Thyroid gland (tissue), 4 donors: ENCODE results near the gene GLRX.

Source experiments
- POLR2A ChIP-seq, 2 donors: fragments of 450-650 bp; IDR thresholded peaks; one replicate each; pipeline ENCODE4 v1.6.1; 2017; ENCODE audit warnings: antibody characterized with exemption in 2 of 2, mild to moderate bottlenecking in 2 of 2, moderate library complexity in 1 of 2
- TF ChIP-seq, protein P1 (sequence below), 6 experiments: fragments of 200-600 bp in 3 of 6; fragments of 450-650 bp in 3 of 6; sonication (generic) in 3 of 6; IDR thresholded peaks; one replicate each; pipeline ENCODE4 v1.5.1; 2016 to 2019; ENCODE audit warnings: antibody characterized with exemption in 6 of 6, mild to moderate bottlenecking in 2 of 6, inconsistent platforms in 1 of 6, moderate library complexity in 1 of 6

DNA sequence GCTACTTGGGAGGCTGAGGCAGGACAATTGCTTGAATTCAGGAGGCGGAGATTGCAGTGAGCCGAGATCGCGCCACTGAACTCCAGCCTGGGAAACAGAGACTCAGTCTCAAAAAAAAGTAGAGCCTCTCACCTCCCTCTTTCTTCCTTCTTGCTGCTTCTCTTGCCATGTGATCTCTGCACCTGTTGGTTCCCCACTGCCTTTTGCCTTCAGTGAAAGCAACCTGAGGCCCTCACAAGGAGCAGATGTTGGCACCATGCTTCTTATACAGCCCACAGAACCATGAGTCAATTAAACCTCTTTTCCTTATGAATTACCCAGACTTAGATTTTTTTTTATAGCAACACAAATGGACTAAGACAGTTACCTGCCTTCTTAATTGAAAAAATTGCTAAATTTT is 45.6 kb upstream of the GLRX start:
- TF ChIP-seq, protein P1, sequence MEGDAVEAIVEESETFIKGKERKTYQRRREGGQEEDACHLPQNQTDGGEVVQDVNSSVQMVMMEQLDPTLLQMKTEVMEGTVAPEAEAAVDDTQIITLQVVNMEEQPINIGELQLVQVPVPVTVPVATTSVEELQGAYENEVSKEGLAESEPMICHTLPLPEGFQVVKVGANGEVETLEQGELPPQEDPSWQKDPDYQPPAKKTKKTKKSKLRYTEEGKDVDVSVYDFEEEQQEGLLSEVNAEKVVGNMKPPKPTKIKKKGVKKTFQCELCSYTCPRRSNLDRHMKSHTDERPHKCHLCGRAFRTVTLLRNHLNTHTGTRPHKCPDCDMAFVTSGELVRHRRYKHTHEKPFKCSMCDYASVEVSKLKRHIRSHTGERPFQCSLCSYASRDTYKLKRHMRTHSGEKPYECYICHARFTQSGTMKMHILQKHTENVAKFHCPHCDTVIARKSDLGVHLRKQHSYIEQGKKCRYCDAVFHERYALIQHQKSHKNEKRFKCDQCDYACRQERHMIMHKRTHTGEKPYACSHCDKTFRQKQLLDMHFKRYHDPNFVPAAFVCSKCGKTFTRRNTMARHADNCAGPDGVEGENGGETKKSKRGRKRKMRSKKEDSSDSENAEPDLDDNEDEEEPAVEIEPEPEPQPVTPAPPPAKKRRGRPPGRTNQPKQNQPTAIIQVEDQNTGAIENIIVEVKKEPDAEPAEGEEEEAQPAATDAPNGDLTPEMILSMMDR (IDR thresholded peaks at IDR 0.05), result no peak
- TF ChIP-seq POLR2A (IDR thresholded peaks at IDR 0.05), result no peak
